Peyer's patch (tissue), 4 donors: ENCODE results near the gene CUL3.

ENCODE experiments used
- CTCF ChIP-seq, 6 experiments: fragments of 450-650 bp in 4 of 6; fragments of 200-600 bp in 2 of 6; sonication (generic) in 1 of 6; IDR thresholded peaks; one replicate each; pipeline ENCODE4 v1.5.1; 2017 to 2019; ENCODE audit warnings: antibody characterized with exemption in 6 of 6, mild to moderate bottlenecking in 3 of 6, moderate library complexity in 1 of 6
- POLR2A ChIP-seq, 2 donors: fragments of 450-650 bp; IDR thresholded peaks; one replicate each; pipeline ENCODE4 v1.5.1; 2017; ENCODE audit warnings: antibody characterized with exemption in 2 of 2, mild to moderate bottlenecking in 2 of 2, moderate library complexity in 2 of 2

- no peak for TF ChIP-seq POLR2A (IDR thresholded peaks at IDR 0.05)
- no peak for TF ChIP-seq CTCF (IDR thresholded peaks at IDR 0.05)
These were observed 46.5 kb downstream of the CUL3 start for GRCh38 chr2:224538561-224539138.
